Astrocyte (in vitro differentiated cells and primary cell): ENCODE measurements around the gene FNDC3A. TPM values are rescaled to one million over a fixed set of nuclear protein-coding genes. Genes with fewer than 3 reads are reported as not detected.

Experiments
- DNase-seq: peaks from one replicate; pipeline ENCODE4 v3.0.0-alpha.2; 2010; ENCODE audit warnings: low read depth
- FAIRE-seq: peaks from 2 replicates; lab custom pipeline; 2011; peaks lifted over from hg19 to GRCh38; lab: Jason Lieb, UNC
- H2AFZ ChIP-seq: 2 replicates; pipeline ENCODE4 v1.6.0; 2012; ENCODE audit warnings: low read depth, low read length, inconsistent platforms
- H3K27ac ChIP-seq: 2 replicates; pipeline ENCODE4 v1.5.1; 2011; ENCODE audit warnings: low read depth, low read length, inconsistent platforms
- H3K27me3 ChIP-seq: 2 replicates; pipeline ENCODE4 v1.6.0; 2011; ENCODE audit warnings: low read length, inconsistent platforms; ENCODE audit not compliant: insufficient read depth
- H3K36me3 ChIP-seq: 2 replicates; pipeline ENCODE4 v1.5.1; 2011; ENCODE audit warnings: low read length, inconsistent platforms; ENCODE audit not compliant: insufficient read depth
- H3K4me1 ChIP-seq: 2 replicates; pipeline ENCODE4 v1.5.1; 2011; ENCODE audit warnings: low read length, inconsistent platforms; ENCODE audit not compliant: insufficient read depth
- H3K4me2 ChIP-seq: 2 replicates; pipeline ENCODE4 v1.6.0; 2012; ENCODE audit warnings: low read length, inconsistent platforms
- H3K4me3 ChIP-seq: 2 replicates; pipeline ENCODE4 v1.5.1; 2011; ENCODE audit warnings: low read depth, mild to moderate bottlenecking, low read length, inconsistent platforms; ENCODE audit not compliant: insufficient read depth
- H3K79me2 ChIP-seq: 2 replicates; pipeline ENCODE4 v1.6.0; 2012; ENCODE audit warnings: mild to moderate bottlenecking, low read length, inconsistent platforms; ENCODE audit not compliant: insufficient read depth
- H3K9ac ChIP-seq: 2 replicates; pipeline ENCODE4 v1.6.0; 2012; ENCODE audit warnings: mild to moderate bottlenecking, low read length, inconsistent platforms
- H3K9me3 ChIP-seq: 2 replicates; pipeline ENCODE4 v1.5.1; 2012; ENCODE audit warnings: low read depth, mild to moderate bottlenecking, low read length, inconsistent platforms; ENCODE audit not compliant: insufficient read depth
- H4K20me1 ChIP-seq: 2 replicates; pipeline ENCODE4 v1.6.0; 2012; ENCODE audit warnings: low read length, inconsistent platforms; ENCODE audit not compliant: insufficient read depth
- H3K27ac Mint-ChIP-seq: one replicate; pipeline ENCODE4 v1.8.0; 2021; ENCODE audit warnings: mild to moderate bottlenecking, mixed read lengths; ENCODE audit not compliant: unreplicated experiment
- H3K27me3 Mint-ChIP-seq: one replicate; pipeline ENCODE4 v1.8.0; 2021; ENCODE audit warnings: low read depth, mixed read lengths; ENCODE audit not compliant: unreplicated experiment
- H3K36me3 Mint-ChIP-seq: one replicate; pipeline ENCODE4 v1.8.0; 2021; ENCODE audit warnings: low read depth, mixed read lengths; ENCODE audit not compliant: unreplicated experiment
- H3K4me1 Mint-ChIP-seq: one replicate; pipeline ENCODE4 v1.8.0; 2021; ENCODE audit warnings: low read depth, mixed read lengths; ENCODE audit not compliant: unreplicated experiment
- H3K4me3 Mint-ChIP-seq: one replicate; pipeline ENCODE4 v1.8.0; 2021; ENCODE audit warnings: mild to moderate bottlenecking, moderate library complexity, mixed read lengths; ENCODE audit not compliant: unreplicated experiment
- H3K9me3 Mint-ChIP-seq: one replicate; pipeline ENCODE4 v1.8.0; 2021; ENCODE audit warnings: mild to moderate bottlenecking, mixed read lengths; ENCODE audit not compliant: unreplicated experiment
- CTCF ChIP-seq: IDR thresholded peaks from 2 replicates; pipeline ENCODE4 v1.5.1; 2011; ENCODE audit warnings: low read depth, mild to moderate bottlenecking, inconsistent platforms, low read length, moderate library complexity; ENCODE audit not compliant: insufficient read depth
- EZH2 ChIP-seq: IDR thresholded peaks from 2 replicates; pipeline ENCODE4 v1.6.1; 2012; ENCODE audit warnings: mild to moderate bottlenecking, low read length, inconsistent platforms; ENCODE audit not compliant: insufficient read depth
- total RNA-seq: library from RNA; stranded (reverse); gene quantifications from 2 replicates; pipeline ENCODE4 v1.2.1, GENCODE V29; 2021

The FNDC3A gene
- total RNA-seq, 1 donor from 2014 or later = 82.6 TPM

DNA sequence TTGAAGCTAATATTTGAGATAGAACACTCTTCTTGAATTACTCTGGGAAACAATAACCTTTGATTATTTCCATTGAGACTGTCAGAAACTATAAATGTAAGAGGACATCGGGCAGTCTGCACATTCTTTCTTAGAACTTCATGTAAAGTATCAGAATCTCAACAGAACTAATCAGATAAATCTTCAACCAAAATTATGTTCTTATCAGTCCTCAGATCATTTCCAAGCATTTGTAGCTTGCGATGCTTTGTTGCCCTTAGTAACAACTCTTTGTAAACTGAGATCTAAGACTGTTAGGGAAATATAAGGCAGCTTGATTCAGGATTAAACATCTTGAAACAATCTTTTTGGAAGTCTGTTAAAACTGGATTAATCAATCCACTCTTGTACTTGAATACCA is 70.3 kb downstream of the FNDC3A start:
- FAIRE-seq (no peak), DNase-seq (peak; percentile 61)
- Histone ChIP-seq H3K4me1 (no peaks in the 10 kb centered on the region), H3K36me3 (no peaks in the 10 kb centered on the region), H3K27me3 (no peaks in the 10 kb centered on the region), H3K4me3 (no peak overlapping the region), H2AFZ (no peak overlapping the region), H4K20me1 (peaks cover 8% of the 10 kb centered on the region), H3K4me2 (no peak overlapping the region), H3K79me2 (peaks cover 16% of the 10 kb centered on the region), H3K9ac (no peak overlapping the region), H3K9me3 (no peaks in the 10 kb centered on the region), H3K27ac (no peak overlapping the region)
- H3K27ac Mint-ChIP-seq = no peak overlapping the region
- H3K36me3 Mint-ChIP-seq = peaks cover 5% of the 10 kb centered on the region
- H3K4me3 Mint-ChIP-seq = no peak overlapping the region
- no peaks in the 10 kb centered on the region for H3K9me3 Mint-ChIP-seq
- TF ChIP-seq EZH2 (no peak), CTCF (no peak)
- peaks cover 6% of the 10 kb centered on the region for H3K4me1 Mint-ChIP-seq
- H3K27me3 Mint-ChIP-seq = no peaks in the 10 kb centered on the region

- no peak for FAIRE-seq
- Histone ChIP-seq H3K4me1 (no peaks in the 10 kb centered on the region), H3K9ac (no peak overlapping the region), H2AFZ (no peak overlapping the region), H3K36me3 (no peaks in the 10 kb centered on the region), H3K9me3 (no peaks in the 10 kb centered on the region), H4K20me1 (peaks cover 13% of the 10 kb centered on the region), H3K4me2 (no peak overlapping the region), H3K27me3 (no peaks in the 10 kb centered on the region), H3K79me2 (peaks cover 20% of the 10 kb centered on the region), H3K27ac (no peak overlapping the region), H3K4me3 (no peak overlapping the region)
- Mint-ChIP-seq H3K27me3 (no peaks in the 10 kb centered on the region), H3K4me3 (no peak overlapping the region), H3K4me1 (peaks cover 3% of the 10 kb centered on the region), H3K9me3 (no peaks in the 10 kb centered on the region), H3K36me3 (peaks cover 5% of the 10 kb centered on the region), H3K27ac (no peak overlapping the region)
- TF ChIP-seq EZH2 = no peak
- no peak for TF ChIP-seq CTCF
- peak; percentile 36 for DNase-seq
Observed at GRCh38 chr13:49046519-49046918, 70.8 kb downstream of the FNDC3A start.

- Histone ChIP-seq H3K27me3 (no peaks in the 10 kb centered on the region), H3K79me2 (peaks cover 41% of the 10 kb centered on the region)
Observed at GRCh38 chr13:49052813-49053212, 77.1 kb downstream of the FNDC3A start.

More at GRCh38 chr13:49052813-49053212, 77.1 kb downstream of the FNDC3A start:
- no peak for FAIRE-seq
- peaks cover 34% of the 10 kb centered on the region for H4K20me1 ChIP-seq
- H3K4me2 ChIP-seq = no peak overlapping the region
- no peaks in the 10 kb centered on the region for H3K9me3 ChIP-seq
- Mint-ChIP-seq H3K27me3 (no peaks in the 10 kb centered on the region), H3K4me1 (peaks cover 20% of the 10 kb centered on the region), H3K9me3 (no peaks in the 10 kb centered on the region), H3K4me3 (no peak overlapping the region), H3K36me3 (peaks cover 7% of the 10 kb centered on the region), H3K27ac (no peak overlapping the region)
- H3K4me1 ChIP-seq = no peaks in the 10 kb centered on the region
- H3K4me3 ChIP-seq = no peak overlapping the region
- DNase-seq = peak; percentile 21
- no peak overlapping the region for H3K27ac ChIP-seq
- no peak overlapping the region for H3K9ac ChIP-seq
- TF ChIP-seq EZH2 = no peak
- TF ChIP-seq CTCF = no peak
- H2AFZ ChIP-seq = no peak overlapping the region
- no peaks in the 10 kb centered on the region for H3K36me3 ChIP-seq
